GM23338 (cell line): Measurements from ENCODE around the gene LBX1. TPM values are rescaled to one million over a fixed set of nuclear protein-coding genes. Genes with fewer than 3 reads are reported as not detected.

ENCODE experiments used
- ATAC-seq: fragments of 200-7000 bp; cut with Tn5 transposase; 3 replicates; pipeline ENCODE4 v1.9.1; 2020
- DNase-seq: peaks from one replicate; pipeline ENCODE4 v3.0.0-alpha.2; 2015; ENCODE audit warnings: low spot score
- H2AFZ ChIP-seq: fragments of 200-600 bp; sonication (generic); 2 replicates; pipeline ENCODE4 v1.8.0; 2016; ENCODE audit warnings: antibody characterized with exemption, mild to moderate bottlenecking, moderate library complexity
- H3F3A ChIP-seq: fragments of 200-600 bp; sonication (generic); replicated peaks from 2 replicates; pipeline ENCODE4 v1.8.0; 2017; ENCODE audit warnings: antibody characterized with exemption, mixed run types, low read depth
- H3K27ac ChIP-seq: fragments of 200-600 bp; sonication (generic); 2 replicates; pipeline ENCODE4 v1.6.1; 2016; ENCODE audit warnings: low read depth
- H3K27me3 ChIP-seq: fragments of 200-600 bp; sonication (generic); 2 replicates; pipeline ENCODE4 v1.8.0; 2016; ENCODE audit warnings: mild to moderate bottlenecking, mixed run types, moderate library complexity; ENCODE audit not compliant: insufficient read depth
- H3K36me3 ChIP-seq: fragments of 200-600 bp; sonication (generic); 2 replicates; pipeline ENCODE4 v1.8.0; 2016; ENCODE audit warnings: mild to moderate bottlenecking; ENCODE audit not compliant: insufficient read depth
- H3K4me1 ChIP-seq: fragments of 200-600 bp; sonication (generic); 2 replicates; pipeline ENCODE4 v1.8.0; 2016; ENCODE audit warnings: mild to moderate bottlenecking, moderate library complexity; ENCODE audit not compliant: insufficient read depth
- H3K4me2 ChIP-seq: fragments of 200-600 bp; sonication (generic); 2 replicates; pipeline ENCODE4 v1.7.1; 2017; ENCODE audit warnings: mixed run types
- H3K4me3 ChIP-seq: fragments of 200-600 bp; sonication (generic); 2 replicates; pipeline ENCODE4 v1.6.1; 2016; ENCODE audit warnings: mixed run types
- H3K79me2 ChIP-seq: fragments of 200-600 bp; sonication (generic); replicated peaks from 2 replicates; pipeline ENCODE4 v1.8.0; 2017; ENCODE audit warnings: mild to moderate bottlenecking; ENCODE audit not compliant: insufficient read depth
- H3K9me2 ChIP-seq: fragments of 200-600 bp; sonication (generic); 2 replicates; pipeline ENCODE4 v1.8.0; 2017; ENCODE audit not compliant: insufficient read depth
- H4K20me1 ChIP-seq: fragments of 200-600 bp; sonication (generic); replicated peaks from 2 replicates; pipeline ENCODE4 v1.8.0; 2017; ENCODE audit warnings: mild to moderate bottlenecking; ENCODE audit not compliant: insufficient read depth
- H3K27ac Mint-ChIP-seq: 2 replicates; pipeline ENCODE4 v1.8.0; 2020; ENCODE audit warnings: inconsistent platforms, mild to moderate bottlenecking, moderate library complexity, mixed read lengths
- H3K27me3 Mint-ChIP-seq: 3 replicates; pipeline ENCODE4 v1.8.0; 2022; ENCODE audit warnings: low read depth, mild to moderate bottlenecking, moderate library complexity, mixed read lengths, inconsistent platforms; ENCODE audit not compliant: insufficient read depth, poor library complexity
- H3K36me3 Mint-ChIP-seq: 3 replicates; pipeline ENCODE4 v1.8.0; 2021; ENCODE audit warnings: low read depth, mild to moderate bottlenecking, inconsistent platforms, moderate library complexity, mixed read lengths
- H3K4me1 Mint-ChIP-seq: 3 replicates; pipeline ENCODE4 v1.8.0; 2020; ENCODE audit warnings: mild to moderate bottlenecking, inconsistent platforms, mixed read lengths
- H3K4me3 Mint-ChIP-seq: 3 replicates; pipeline ENCODE4 v1.8.0; 2021; ENCODE audit warnings: moderate library complexity, mild to moderate bottlenecking, inconsistent platforms, mixed read lengths
- H3K9me3 Mint-ChIP-seq: 3 replicates; pipeline ENCODE4 v1.8.0; 2020; ENCODE audit warnings: moderate library complexity, mild to moderate bottlenecking, inconsistent platforms, mixed read lengths
- CREB1 ChIP-seq: fragments of 250-450 bp; sonication (Bioruptor Pico); IDR thresholded peaks from 2 replicates; pipeline ENCODE4 v1.5.0; 2020; ENCODE audit warnings: low read depth, mild to moderate bottlenecking, moderate library complexity
- CTCF ChIP-seq, 2 experiments: fragments of 200-600 bp in 1 of 2; sonication (generic) in 1 of 2; conservative IDR thresholded peaks; 2 replicates each; pipeline versions ENCODE4 v1.5.1 to v1.6.1; 2016 to 2017; ENCODE audit warnings: antibody characterized with exemption in 2 of 2, low read depth in 2 of 2, mild to moderate bottlenecking in 2 of 2, moderate library complexity in 1 of 2
- ETS1 ChIP-seq: IDR thresholded peaks from 2 replicates; pipeline ENCODE4 v1.6.1; 2016; ENCODE audit warnings: antibody characterized with exemption
- EZH2 ChIP-seq: fragments of 200-600 bp; sonication (generic); IDR thresholded peaks from one replicate; pipeline ENCODE4 v1.8.0; 2017; ENCODE audit warnings: antibody characterized with exemption, mild to moderate bottlenecking, low read depth; ENCODE audit not compliant: unreplicated experiment
- EZH2phosphoT487 ChIP-seq: fragments of 200-600 bp; sonication (generic); IDR thresholded peaks from one replicate; pipeline ENCODE4 v1.8.1; 2018; ENCODE audit warnings: antibody characterized with exemption; ENCODE audit not compliant: unreplicated experiment
- NANOG ChIP-seq: IDR thresholded peaks from 2 replicates; pipeline ENCODE4 v1.6.1; 2016; ENCODE audit warnings: antibody characterized with exemption, borderline replicate concordance
- POLR2AphosphoS5 ChIP-seq: IDR thresholded peaks from 2 replicates; pipeline ENCODE4 v1.6.1; 2016; ENCODE audit warnings: antibody characterized with exemption, low read depth
- STAT1 ChIP-seq: IDR thresholded peaks from one replicate; pipeline ENCODE4 v1.6.1; 2016; ENCODE audit warnings: antibody characterized with exemption; ENCODE audit not compliant: unreplicated experiment
- polyA plus RNA-seq: library from polyadenylated mRNA; unstranded; fragments of >200 nt; fragmentation: Nextera tagmentation; extraction: Ambion mirVana; gene quantifications from 2 replicates; pipeline ENCODE4 v1.2.1, GENCODE V29; 2016
- total RNA-seq: library from RNA; depleted of rRNA; stranded (reverse); fragments of >200 nt; shearing (Covaris generic); gene quantifications from 2 replicates; pipeline ENCODE4 v1.2.3, GENCODE V29; 2014

Gene LBX1
- total and polyA plus RNA-seq, 2 experiments from 2014 or later, result not detected

- Histone ChIP-seq H3K9me2 (no peaks in the 10 kb centered on the region), H3K79me2 (no peaks in the 10 kb centered on the region), H3K36me3 (no peaks in the 10 kb centered on the region), H3K27ac (no peak overlapping the region), H3F3A (0 out of 2 replicates have a peak, but pooled peaks cover 4% of the 10 kb centered on the region), H4K20me1 (peaks cover 5% of the 10 kb centered on the region), H3K27me3 (peaks cover 98% of the 10 kb centered on the region), H2AFZ (no peak overlapping the region), H3K4me1 (peaks cover 22% of the 10 kb centered on the region; the same call in 1 of the 2 replicates), H3K4me2 (peak overlapping the region; percentile 88), H3K4me3 (peak overlapping the region; percentile 59; the same call in 1 of the 2 replicates)
- TF ChIP-seq EZH2 (no peak), EZH2phosphoT487 (peak; percentile 33)
- DNase-seq (no peak), ATAC-seq (no peak; the same call in 2 of the 3 replicates)
- Mint-ChIP-seq H3K27me3 (peaks cover 81% of the 10 kb centered on the region), H3K36me3 (no peaks in the 10 kb centered on the region), H3K4me1 (peaks cover 16% of the 10 kb centered on the region), H3K4me3 (no peak overlapping the region), H3K27ac (no peak overlapping the region), H3K9me3 (no peaks in the 10 kb centered on the region; the same call in 2 of the 3 replicates)
Measured at GRCh38 chr10:101237982-101238731, 8.9 kb upstream of the LBX1 start.

GRCh38 chr10:101237081-101237981, 8.1 kb upstream of the LBX1 start:
- DNase-seq (peak; percentile 79), ATAC-seq (peak; percentile 26)
- peaks cover under 1% of the 10 kb centered on the region; the same call in 2 of the 3 replicates for H3K9me3 Mint-ChIP-seq
- H3K4me3 ChIP-seq, result peak overlapping the region; percentile 59
- H3K9me2 ChIP-seq, result no peaks in the 10 kb centered on the region
- peaks cover 89% of the 10 kb centered on the region for H3K27me3 Mint-ChIP-seq
- no peak overlapping the region for H3K27ac ChIP-seq
- H3K4me2 ChIP-seq, result peak overlapping the region; percentile 88
- H3K79me2 ChIP-seq, result no peaks in the 10 kb centered on the region
- H2AFZ ChIP-seq, result peak overlapping the region; percentile 85
- no peaks in the 10 kb centered on the region for H3K36me3 Mint-ChIP-seq
- H3K4me1 Mint-ChIP-seq, result peaks cover 16% of the 10 kb centered on the region
- TF ChIP-seq POLR2AphosphoS5 (no peak), CREB1 (CRISPR knock-in tag) (no peak), ETS1 (peak; percentile 36; the same call in 1 of the 2 replicates), STAT1 (no peak), CTCF (conservative IDR thresholded peaks at IDR 0.05; ENCODE audit: low read depth in 2 of 2) (no peak), EZH2 (peak; percentile 97), NANOG (no peak), EZH2phosphoT487 (peak; percentile 61)
- peaks cover 99% of the 10 kb centered on the region for H3K27me3 ChIP-seq
- H3K27ac Mint-ChIP-seq, result no peak overlapping the region
- peaks cover 22% of the 10 kb centered on the region; the same call in 1 of the 2 replicates for H3K4me1 ChIP-seq
- H3K4me3 Mint-ChIP-seq, result peak overlapping the region; percentile 77
- 0 out of 2 replicates have a peak, but pooled peaks cover 9% of the 10 kb centered on the region for H3F3A ChIP-seq
- H4K20me1 ChIP-seq, result peaks cover 5% of the 10 kb centered on the region
- no peaks in the 10 kb centered on the region for H3K36me3 ChIP-seq
